GM19240 (cell line): ENCODE results near the gene CCPG1.

Experiments
- DNase-seq: peaks from one replicate; pipeline ENCODE4 v3.0.0; 2011; ENCODE audit warnings: low spot score; ENCODE audit not compliant: insufficient read length

The CCPG1 gene

GRCh38 chr15:55387027-55387426 is 21.1 kb downstream of the CCPG1 start:
- DNase-seq: no peak

GRCh38 chr15:55383687-55384086 is 24.5 kb downstream of the CCPG1 start:
- no peak for DNase-seq

DNA sequence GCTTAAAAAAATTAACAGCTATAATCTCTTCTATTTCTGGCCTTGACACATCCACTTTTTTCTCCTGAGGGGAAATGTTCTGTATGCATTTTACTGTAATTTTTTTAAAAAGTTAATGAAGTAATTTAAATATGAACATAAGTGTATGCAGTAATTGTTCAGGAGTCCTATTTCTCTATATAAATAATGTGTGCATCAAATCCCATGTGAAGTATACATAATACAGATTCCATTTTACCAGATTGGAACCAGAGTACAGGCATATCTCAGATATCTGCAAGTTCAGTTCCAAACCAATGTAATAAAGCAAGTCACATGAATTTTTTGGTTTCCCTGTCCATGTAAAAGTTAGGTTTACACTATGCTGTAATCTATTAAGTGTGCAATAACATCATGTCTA is 26.6 kb downstream of the CCPG1 start:
- no peak for DNase-seq

- no peak for DNase-seq
Observed at GRCh38 chr15:55379095-55379494, 29.1 kb downstream of the CCPG1 start.

GRCh38 chr15:55372701-55373440 is 35.3 kb downstream of the CCPG1 start:
- DNase-seq: no peak

- DNase-seq: no peak
Observed at GRCh38 chr15:55366981-55367380, 41.2 kb downstream of the CCPG1 start.

DNA sequence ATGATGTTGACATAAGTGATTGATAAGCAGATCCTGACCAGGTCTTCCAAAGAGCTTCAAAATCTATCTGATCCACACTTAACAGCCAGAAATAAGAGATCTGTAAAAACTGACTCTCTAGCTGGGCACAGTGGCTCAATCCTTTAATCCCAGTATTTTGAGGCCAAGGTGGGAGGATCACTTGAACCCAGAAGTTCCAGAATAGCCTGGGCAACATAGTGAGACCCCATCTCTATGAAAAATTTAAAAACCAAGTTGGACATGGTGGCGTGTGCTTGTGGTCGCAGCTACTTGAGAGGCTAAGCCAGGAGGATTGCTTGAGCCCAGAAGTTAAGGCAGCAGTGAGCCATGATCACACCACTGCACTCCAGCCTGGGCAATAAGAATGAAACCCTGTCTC is 45.5 kb downstream of the CCPG1 start:
- no peak for DNase-seq

DNA sequence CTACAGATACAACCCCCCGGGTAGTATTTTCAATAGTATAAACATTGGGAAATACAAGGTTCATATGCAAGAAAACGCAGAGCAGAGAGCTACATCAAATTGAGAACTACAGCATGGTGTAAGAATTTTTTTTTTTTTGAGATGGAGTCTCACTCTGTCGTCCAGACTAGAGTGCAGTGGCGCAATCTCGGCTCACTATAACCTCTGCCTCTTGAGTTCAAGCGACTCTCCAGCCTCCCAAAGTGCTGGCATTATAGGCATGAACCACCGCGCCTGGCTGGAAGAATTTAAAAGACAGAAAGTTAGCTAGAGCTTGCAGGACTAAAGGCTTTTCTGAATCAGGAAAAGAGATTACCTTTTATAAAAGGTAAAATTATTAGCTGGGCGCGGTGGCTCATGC is 47.1 kb downstream of the CCPG1 start:
- DNase-seq: no peak

DNA sequence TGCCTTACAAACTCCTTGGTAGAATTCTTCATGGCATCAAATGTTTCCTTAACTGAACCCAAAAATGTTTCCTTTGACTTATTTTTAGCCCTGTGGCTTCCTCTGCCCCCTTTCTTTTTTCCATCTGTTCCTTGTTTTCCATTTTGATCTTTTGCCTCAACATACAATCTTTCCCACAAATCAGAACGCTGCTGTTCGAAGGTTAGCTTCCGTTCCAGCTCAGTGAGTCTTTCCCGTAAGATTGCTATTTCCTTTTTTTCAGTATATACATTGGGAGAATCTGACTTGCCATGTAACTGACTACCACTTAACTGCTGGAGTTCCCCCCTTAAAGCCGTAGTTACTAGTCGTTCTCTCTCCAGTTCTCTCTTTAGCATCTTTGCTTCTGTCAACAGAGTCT is 47.9 kb downstream of the CCPG1 start:
- no peak for DNase-seq

- DNase-seq: no peak
Observed at GRCh38 chr15:55358471-55358870, 49.7 kb downstream of the CCPG1 start.

GRCh38 chr15:55357774-55358173 is 50.4 kb downstream of the CCPG1 start:
- no peak for DNase-seq

DNA sequence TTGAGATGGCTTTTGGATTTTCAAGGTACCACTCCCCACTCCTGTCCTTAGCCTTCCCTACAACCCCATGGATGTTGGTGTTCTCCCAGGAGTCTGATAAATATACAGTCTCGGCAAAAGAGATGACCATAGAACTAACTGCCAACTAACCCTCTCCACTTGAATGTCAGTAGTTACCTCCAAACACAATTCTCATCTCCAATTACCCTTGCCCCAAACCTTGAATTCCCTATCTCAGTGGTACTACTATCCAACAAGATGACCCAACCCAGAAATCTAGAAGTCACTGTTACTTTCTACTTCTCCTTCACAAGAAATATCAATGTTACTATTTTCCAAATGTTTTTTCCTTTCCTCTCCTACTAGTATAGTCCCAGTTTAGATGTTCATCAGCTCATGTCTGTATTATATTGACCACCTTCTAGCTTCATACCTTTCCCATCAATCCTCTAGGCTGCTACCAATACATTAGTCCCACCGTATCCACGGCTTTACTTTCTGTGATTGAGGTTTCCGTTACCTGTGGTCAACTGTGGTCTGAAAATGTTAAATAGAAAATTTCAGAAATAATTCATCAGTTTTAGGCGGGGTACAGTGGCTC is 51.1 kb downstream of the CCPG1 start:
- DNase-seq: no peak

DNA sequence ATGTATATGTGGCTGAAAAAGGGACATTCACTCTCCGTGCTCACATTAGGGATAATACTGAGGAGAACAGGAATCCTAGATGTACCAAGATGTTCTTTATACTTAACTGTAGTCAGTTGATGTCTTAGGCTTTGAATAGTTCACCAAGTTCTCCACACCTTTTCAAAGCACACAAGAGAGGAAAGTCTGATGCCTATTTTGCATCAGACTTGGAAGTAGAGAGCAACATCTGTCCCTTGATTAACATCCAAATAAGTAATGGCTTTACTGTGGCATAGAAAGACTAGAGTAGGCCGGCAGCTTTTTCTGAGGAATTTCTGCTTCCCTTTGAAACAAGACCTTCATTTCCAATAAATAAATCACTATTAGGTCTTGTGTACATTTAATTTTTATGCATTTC is 55.1 kb downstream of the CCPG1 start:
- DNase-seq: no peak

- no peak for DNase-seq
Observed at GRCh38 chr15:55349282-55349681, 58.9 kb downstream of the CCPG1 start.

DNA sequence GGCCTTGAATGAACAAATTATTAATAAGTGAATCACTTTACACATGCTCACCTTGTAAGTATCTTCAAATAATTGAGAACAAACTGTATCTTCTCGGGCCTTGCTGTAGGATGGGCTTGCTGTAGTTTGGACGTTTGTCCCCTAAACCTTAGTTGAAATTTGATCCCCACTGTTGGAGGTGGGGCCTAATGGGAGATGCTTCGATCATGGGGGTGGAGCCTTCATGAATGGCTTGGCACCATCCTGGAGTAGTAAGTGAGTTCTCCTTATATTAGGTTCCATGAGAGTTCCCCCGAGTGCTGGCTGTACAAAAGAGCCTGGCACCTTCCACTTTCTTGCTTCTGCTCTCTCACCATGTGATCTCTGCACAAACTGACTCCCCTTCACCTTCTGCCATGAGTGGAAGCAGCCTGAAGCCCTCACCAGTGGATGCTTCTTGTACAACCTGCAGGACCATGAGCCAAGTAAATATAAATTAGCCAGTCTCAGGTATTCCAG is 59.8 kb downstream of the CCPG1 start:
- DNase-seq: no peak

DNA sequence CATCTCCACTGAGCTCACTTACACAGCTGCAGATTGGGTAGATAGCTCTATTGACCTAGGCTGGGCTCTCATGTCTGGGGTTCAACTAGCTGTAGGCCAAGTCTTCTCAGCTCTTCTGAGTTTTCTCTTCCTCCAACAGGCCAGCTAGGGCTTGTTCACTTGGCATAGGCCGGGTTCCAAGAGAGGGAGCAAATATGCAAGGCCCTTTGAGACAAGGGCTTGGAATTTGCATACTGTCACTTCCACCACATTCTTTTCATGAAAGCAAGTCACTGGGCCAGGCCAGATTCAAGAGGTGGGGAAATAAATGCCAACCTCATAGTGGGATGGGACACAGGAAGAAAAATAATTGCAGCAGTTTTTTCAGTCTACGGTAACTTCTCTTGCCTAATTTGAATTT is 64.0 kb downstream of the CCPG1 start:
- DNase-seq: no peak

DNA sequence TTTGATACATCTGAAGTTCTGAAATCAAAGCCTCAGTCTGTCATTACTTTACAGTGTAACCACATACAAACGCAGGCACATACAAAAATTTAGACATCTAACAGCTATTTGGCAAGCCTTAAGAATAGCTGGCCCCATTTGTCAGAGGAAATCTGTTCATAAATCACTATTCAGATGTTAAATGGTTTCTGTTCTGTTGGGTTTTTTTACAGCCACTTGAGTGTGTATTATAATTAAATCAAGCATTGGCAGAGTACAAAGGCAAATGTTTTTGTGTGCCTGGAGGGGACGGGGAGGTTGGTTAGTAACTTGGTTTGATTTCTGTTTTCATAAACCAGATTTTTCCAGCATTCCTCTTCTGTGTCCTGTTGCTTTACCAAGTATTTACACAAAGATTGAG is 65.0 kb downstream of the CCPG1 start:
- no peak for DNase-seq

DNA sequence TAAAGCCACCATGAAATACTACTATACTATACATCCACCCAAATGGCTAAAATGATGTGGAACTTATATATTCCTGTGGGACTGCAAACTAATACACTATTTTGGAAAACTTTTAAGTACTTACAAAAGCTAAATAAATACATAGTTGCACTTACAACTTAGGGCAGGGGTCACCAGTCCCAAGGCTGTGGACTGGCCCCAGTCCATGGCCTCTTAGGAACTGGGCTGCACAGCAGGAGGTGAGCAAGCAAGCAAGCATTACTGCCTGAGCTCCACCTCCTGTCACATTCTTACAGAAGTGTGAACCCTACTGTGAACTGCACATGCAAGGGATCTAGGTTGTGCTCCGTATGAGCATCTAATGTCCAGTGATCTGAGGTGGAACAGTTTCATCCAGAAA is 71.0 kb downstream of the CCPG1 start:
- DNase-seq: no peak

DNA sequence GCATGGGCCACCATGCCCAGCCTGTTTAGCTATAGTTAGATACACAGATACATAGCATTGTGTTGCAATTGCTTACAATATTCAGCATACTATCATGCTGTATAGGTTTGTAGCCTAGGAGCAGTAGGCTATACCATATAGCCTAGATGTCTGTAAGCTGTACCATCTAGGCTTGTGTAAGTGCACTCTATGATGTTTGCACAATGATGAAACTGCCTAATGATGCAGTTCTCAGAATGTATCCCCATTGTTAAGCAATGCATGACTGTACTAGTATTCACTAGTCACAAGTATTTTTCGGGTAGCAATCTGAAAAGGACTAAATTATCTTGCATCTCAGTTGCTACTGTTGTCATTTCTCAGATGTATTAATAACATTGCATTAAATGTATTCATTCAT is 73.2 kb downstream of the CCPG1 start:
- DNase-seq: no peak

- DNase-seq: no peak
Observed at GRCh38 chr15:55334371-55334770, 73.8 kb downstream of the CCPG1 start.

- DNase-seq: no peak
Observed at GRCh38 chr15:55327387-55327786, 80.8 kb downstream of the CCPG1 start.

DNA sequence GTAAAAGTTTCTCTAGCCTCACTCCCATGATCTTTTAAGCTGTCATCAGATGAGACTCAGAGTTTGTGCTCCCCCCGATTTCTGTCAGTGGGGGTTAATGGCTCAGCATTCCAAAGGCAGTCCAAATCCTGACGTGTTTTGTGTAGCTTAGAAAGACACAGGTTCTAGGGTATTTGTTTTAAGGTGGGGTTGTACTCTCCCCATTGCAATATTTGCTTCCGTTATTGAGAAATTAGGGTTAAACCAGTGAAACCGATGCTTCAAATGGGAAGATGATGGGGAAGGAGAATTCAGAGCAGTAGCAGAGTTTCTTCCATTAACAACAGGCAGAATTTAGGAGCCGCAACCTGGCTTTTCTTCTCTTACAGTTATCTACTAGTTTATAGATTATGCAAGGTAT is 85.7 kb downstream of the CCPG1 start:
- DNase-seq: no peak

DNA sequence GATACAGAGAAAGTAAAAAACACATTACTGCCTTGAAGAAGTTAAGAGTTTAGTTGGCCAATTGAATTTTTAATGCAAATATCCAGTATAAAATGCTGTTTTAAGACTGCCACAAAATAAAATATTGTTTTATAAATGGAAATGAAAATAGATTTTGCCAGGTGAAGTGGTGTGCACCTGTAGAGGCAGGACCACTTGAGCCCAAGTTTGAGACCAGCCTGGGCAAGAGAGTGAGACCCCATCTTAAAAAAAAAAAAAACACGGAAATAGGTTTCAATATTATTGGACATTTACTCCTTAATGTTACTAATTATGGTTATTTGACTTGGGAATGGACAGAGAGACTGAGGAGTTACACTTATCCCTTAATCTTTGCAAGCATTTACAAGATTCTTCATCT is 87.2 kb downstream of the CCPG1 start:
- DNase-seq: no peak
